GM13976 (cell line): ENCODE data around the gene HACD2.

Source experiments
- DNase-seq: peaks from one replicate; pipeline ENCODE4 v3.0.0; 2012; ENCODE audit warnings: low spot score
- in situ Hi-C: fragments of 300-500 bp; cut with MboI; formaldehyde crosslinking; loops from one replicate; pipeline ENCODE4 v1.12.0; 2022; ENCODE audit warnings: low sequenced_read_pairs, mixed read lengths, inconsistent platforms; ENCODE audit not compliant: unreplicated experiment
- TF ChIP-seq, protein P1 (sequence below): IDR thresholded peaks from 2 replicates; pipeline ENCODE4 v1.5.1; 2012; ENCODE audit warnings: borderline replicate concordance, mild to moderate bottlenecking; ENCODE audit not compliant: insufficient read depth; ENCODE audit errors: extremely low read depth, missing control alignments, control extremely low read depth

Gene HACD2

DNA sequence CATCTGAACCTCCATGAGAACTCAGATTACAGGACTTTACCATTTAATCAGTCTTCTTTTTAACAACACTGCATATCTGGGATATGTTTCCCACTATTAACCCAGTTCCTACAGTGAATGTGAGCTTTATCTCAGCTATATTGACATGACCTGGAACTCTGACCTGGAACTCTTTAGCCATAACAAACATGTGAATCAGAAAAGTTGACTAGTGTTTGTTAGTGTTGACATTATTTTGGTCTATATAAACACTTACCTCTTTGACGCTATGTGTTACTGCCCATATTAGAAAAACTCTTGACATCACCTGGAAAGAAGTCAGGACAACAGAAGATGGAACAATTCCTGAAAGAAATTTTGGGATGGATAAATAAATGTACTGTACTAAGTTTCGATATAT is 56.7 kb downstream of the HACD2 start:
- in situ Hi-C loops, result no loop called here
- TF ChIP-seq, protein P1, sequence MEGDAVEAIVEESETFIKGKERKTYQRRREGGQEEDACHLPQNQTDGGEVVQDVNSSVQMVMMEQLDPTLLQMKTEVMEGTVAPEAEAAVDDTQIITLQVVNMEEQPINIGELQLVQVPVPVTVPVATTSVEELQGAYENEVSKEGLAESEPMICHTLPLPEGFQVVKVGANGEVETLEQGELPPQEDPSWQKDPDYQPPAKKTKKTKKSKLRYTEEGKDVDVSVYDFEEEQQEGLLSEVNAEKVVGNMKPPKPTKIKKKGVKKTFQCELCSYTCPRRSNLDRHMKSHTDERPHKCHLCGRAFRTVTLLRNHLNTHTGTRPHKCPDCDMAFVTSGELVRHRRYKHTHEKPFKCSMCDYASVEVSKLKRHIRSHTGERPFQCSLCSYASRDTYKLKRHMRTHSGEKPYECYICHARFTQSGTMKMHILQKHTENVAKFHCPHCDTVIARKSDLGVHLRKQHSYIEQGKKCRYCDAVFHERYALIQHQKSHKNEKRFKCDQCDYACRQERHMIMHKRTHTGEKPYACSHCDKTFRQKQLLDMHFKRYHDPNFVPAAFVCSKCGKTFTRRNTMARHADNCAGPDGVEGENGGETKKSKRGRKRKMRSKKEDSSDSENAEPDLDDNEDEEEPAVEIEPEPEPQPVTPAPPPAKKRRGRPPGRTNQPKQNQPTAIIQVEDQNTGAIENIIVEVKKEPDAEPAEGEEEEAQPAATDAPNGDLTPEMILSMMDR, result no peak
- DNase-seq, result no peak

DNA sequence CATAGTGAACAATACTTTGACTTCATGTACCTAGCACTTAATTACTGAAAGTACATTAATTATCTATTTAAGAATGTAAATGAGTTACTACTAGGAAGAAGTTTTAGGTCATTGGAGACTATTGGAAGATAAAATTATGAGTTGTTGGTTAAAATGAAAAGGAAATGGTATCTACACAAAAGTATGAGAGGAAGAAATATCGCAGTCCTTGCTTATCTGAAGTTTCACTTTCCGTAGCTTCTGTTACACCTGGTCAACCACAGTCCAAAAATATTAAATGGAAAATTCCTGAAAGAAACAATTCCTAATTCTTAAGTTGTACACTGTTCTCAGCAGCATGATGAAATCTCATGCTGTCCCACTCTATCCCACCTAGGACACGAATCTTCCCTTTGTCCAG is 57.8 kb downstream of the HACD2 start:
- in situ Hi-C loops, result no loop called here
- no peak for DNase-seq
- TF ChIP-seq, protein P1, result no peak

DNA sequence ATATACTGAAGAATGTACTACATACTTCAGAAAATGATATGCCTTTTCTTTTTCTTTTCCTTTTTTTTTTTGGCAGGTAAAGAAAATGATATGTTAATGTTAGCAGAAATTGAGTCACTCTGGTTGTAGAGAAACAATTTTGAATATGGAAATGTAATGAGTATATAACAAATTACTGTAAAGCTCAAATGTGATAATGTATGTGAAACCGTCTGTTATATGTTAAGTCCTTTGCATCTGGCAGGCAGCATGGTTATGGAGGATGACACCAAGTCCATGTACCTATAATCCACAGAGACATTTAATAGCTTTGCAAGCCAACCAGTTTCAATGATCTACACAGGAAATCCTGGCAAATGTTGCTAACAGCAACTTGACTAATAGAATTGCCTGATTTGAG is 58.4 kb downstream of the HACD2 start:
- TF ChIP-seq, protein P1, result no peak
- no peak for DNase-seq
- in situ Hi-C loops, result no loop called here

DNA sequence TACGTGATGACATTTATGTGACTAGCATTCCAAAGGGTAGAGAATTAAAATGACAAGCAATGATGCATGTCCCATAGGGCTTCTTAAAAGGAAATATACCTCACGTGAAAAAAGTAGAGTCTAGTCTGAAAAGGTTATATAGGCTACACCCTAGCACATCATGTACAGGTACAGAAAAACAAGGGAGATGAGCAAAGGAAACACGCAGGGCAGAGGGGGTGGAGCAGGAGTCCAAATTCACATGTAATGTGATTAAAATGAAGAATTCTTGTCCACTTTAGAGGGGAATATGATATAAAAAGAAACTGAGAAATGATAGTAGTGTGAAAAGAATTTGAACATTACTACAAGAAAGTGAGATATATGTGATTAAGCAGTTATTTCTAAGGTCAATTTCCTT is 59.4 kb downstream of the HACD2 start:
- no peak for DNase-seq
- TF ChIP-seq, protein P1, result no peak
- in situ Hi-C loops, result no loop called here

DNA sequence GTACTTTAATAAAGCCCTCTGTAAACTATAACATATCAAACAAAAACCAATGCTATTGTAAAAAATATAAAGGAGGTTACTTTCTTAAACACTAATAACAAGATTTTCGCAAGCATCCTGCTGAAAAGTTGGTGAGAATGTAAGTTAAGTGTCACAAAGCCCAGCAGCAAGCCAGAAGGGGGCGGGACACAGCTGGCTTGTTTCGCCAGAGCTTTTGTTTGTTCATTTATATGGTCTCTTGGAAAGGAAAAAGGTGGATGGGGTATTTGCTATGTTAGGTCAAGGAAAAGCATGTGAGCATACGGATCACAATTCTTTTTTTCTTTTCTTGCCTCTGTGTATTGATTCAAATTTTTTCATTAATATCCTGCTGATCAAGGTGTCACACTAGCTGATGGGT is 59.9 kb downstream of the HACD2 start:
- in situ Hi-C loops, result no loop called here
- DNase-seq, result no peak
- TF ChIP-seq, protein P1, result no peak

DNA sequence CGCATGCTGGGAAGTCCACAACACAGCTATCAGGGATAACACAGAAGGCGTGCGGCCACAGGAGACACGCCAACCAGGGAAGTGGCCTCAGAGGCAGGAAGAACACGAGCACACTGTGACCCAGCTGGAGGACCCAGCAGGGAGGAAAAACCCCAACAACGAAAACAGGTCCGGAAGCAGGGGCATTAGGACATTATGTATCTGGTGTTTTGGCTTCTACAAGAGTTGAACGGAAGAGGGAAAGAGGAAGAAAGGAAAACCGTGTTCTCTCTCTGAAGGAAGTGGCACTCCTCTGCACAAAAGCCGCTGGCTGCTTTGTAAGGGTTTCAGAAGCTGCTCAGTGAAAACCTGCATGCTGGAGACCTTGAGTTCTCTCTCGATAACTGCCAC is 61.8 kb downstream of the HACD2 start:
- no peak for DNase-seq
- TF ChIP-seq, protein P1, result no peak
- in situ Hi-C loops, result no loop called here
